LNCAP (cell line): Measurements from ENCODE around the gene PPIL3.

ENCODE experiments used
- TF ChIP-seq, protein P1 (sequence below): fragments of 450-650 bp; IDR thresholded peaks from 2 replicates; pipeline ENCODE4 v1.5.1; 2017; ENCODE audit warnings: mild to moderate bottlenecking

Gene PPIL3

DNA sequence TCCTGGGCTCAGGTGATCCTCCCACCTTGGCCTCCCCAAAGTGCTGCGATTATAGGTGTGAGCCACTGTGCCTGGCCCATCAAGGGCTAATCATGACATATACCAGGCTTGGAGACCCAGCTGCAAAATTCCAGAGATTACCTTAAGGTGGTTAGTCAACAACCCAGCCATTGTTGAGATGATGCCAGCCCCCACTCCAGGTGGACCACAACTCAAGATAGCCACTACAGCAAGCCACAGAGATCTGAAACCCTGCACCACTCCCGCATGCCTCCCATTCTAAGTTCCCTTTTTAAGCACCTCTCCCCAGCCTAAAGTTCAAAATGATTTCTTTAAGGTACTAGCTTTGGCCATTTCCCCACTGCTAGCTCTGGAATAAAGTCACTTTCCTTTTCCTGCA, 19.9 kb downstream of the PPIL3 start:
- TF ChIP-seq, protein P1, sequence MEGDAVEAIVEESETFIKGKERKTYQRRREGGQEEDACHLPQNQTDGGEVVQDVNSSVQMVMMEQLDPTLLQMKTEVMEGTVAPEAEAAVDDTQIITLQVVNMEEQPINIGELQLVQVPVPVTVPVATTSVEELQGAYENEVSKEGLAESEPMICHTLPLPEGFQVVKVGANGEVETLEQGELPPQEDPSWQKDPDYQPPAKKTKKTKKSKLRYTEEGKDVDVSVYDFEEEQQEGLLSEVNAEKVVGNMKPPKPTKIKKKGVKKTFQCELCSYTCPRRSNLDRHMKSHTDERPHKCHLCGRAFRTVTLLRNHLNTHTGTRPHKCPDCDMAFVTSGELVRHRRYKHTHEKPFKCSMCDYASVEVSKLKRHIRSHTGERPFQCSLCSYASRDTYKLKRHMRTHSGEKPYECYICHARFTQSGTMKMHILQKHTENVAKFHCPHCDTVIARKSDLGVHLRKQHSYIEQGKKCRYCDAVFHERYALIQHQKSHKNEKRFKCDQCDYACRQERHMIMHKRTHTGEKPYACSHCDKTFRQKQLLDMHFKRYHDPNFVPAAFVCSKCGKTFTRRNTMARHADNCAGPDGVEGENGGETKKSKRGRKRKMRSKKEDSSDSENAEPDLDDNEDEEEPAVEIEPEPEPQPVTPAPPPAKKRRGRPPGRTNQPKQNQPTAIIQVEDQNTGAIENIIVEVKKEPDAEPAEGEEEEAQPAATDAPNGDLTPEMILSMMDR = no peak

DNA sequence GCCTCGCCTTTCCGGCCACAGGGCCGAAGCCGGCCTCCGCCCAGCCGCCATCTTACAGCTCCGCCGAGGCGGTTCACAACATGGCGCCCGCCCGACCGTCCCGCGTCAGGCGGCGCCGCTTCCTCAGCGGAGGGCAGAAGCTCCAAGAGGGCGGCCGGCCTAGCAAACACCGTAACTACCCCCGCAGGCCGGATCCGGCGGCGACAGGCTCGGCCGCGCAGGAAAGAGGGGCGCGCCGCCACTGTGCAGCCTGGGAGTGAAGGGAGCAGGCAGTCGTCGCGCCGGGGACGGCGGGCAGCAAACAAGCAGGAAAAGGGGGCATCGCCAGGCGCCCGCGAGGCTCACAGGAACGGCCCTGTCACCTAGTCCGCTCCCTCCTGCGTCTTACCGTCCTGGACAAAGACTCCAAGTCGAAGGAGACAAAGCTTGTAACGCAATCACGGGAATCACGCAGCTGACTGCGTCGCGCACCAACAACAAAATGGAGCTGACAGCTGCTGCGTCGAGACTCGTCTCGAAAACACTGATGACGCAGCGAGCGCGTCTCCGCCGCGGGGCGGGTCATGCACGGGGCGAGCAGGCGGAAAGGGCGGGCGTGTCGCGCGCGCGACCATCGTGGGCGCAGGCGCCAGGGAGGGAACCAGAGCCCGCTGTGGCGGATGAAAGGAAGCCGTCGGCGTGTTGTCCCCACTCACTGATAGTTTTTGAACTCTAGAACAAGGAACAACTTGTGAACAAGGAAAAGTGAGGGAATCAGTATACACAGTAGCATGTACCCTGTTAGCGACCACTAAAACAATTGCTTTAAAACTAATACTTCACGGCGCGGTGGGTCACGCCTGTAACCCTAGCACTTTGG, 24.5 kb downstream of the PPIL3 start, which contains the start of gene CLK1:
CLK1 (minus strand) TSS at position 483 of the 859 bp plus-strand sequence. CDS start 2,796 bp downstream, outside the sequence.
- TF ChIP-seq, protein P1 = no peak

DNA sequence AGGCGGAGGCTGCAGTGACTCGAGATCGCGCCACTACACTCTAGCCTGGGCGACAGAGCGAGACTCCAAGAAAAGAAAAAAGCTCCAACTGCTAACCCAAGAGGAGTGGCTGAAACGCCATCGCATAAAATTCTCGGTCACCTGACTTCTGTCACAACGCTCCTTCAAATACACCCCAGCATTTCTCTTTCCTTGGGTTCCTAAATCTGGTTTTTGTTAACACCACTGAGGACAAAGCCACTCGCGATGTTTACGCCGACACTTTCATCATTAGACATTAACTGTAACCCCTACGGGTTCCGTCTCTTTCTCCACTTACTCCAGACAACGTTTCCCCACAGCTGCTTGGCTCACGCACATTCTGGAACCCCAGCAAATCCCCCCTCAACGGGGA, 25.1 kb downstream of the PPIL3 start:
- TF ChIP-seq, protein P1 = no peak

DNA sequence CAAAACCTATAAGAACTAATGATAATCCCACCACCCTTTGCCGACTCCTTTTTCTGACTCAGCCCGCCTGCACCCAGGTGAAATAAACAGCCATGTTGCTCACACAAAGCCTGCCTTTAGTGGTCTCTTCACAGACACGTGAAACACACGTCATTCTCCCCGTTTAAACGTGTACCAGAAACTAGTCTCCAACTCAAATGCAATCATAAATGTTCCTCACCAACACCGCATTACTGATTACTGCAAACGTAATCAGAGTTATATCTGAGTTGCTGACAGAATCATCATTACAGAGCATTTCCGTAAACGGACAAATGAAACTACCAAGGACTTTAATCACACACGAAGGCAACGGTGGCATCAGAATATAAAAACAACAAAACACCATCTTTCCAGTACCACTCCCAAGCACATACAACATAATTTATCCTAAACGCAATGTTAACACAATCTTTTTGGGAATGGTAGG, 26.3 kb downstream of the PPIL3 start:
- TF ChIP-seq, protein P1 = no peak

DNA sequence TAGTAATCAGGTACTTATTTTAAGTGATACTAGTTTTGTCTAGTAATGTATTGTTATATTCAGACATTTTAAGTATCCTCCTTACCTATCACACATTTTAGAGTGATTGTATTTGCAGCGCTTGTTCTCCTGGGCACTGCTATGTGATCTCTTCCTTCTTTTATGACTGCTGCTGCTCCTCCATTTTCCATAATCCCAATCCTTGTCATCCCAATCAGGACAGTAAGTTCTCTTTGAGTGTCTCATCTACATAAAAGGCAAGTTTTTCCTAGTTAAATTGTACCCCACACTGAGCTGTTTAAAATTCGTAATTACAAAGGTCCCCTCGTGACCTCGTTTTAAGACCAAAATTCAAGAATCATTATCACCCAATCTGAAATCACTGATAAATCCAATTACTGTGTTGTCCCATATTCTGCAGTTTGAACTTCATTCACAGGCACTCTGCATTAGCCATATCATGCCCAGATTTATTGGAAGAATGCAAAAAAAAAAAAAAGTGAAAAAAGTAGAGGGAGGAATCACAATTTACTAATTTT, 27.2 kb downstream of the PPIL3 start:
- TF ChIP-seq, protein P1 = no peak

DNA sequence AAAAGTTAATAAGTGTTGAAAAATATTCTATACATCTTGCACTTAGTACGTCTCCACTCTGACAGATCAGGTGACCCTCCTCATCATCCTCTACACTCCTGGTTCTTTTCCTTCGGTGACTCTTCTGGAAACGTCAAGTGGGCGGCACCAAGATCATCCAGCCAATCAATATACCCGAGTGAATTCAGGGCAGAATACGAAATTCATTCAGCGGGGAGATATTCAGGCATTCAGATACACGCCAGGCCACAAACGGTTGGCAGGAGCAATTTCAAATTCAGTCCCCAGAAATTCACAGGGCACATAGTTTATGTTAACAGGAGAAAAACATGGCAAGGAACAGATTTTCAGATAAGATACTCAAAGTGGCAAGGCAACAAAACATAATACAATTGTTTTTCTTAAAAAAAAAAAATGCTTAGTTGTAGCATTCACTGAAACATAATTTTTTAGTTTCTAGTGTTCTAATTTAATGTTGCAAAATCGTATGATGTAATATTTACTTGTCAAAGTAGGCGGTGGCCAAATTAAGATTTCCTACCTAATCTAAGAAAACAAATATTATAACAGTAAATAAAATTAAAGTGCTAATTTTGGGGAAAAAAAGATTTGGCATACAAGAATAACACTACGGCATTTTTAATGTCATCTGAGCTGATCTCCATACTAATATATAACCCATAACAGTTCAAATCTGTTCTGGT, 28.6 kb downstream of the PPIL3 start:
- TF ChIP-seq, protein P1 = no peak

DNA sequence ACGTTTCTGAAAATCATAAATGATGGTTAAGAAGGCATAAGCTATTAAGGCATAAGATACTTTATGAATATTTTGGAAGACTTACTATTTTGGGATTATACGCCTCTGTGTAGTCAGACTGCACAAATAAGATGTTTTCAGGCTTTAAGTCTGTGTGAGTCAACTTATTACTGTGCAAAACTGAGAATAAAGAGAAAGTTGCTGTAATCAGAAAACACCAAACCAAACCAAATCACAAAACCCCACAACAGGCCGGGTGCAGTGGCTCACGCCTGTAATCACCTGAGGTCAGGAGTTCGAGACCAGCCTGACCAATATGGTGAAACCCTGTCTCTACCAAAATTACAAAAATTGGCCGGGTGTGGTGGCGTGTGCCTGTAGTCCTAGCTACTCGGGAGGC, 32.1 kb downstream of the PPIL3 start:
- TF ChIP-seq, protein P1 = no peak
